ENCODE measurements around the gene TC2N.
A peak's percentile ranks its signal among the peaks of the same experiment; 100 is the strongest.
"Not testable (repeated sequence)": the region's sequence is repeated elsewhere in the genome, so short reads cannot be mapped to it uniquely, and the experiment has no call there.

The TC2N gene

GRCh38 chr14:91835197-91835919 is 32.0 kb downstream of the TC2N start:
- Histone ChIP-seq H3K9ac (ENCODE audit: low read length in 2 of 2) (peak overlapping the region in 1 of 2 donors; percentile 55), H3K36me3 (ENCODE audit: control insufficient read depth in 2 of 2, insufficient read depth in 2 of 2, low read length in 2 of 2) (no peaks in the 10 kb centered on the region), H3K27me3 (ENCODE audit: control insufficient read depth in 1 of 2, insufficient read depth in 2 of 2, low read length in 2 of 2) (peaks cover 7 to 28% of the 10 kb centered on the region in 2 donors), H3K4me1 (ENCODE audit: control insufficient read depth, insufficient read depth, low read length) (peaks cover 7% of the 10 kb centered on the region), H3K4me3 (ENCODE audit: low read length in 2 of 2) (peak overlapping the region in 1 of 2 donors; percentile 71), H3K27ac (ENCODE audit: low read length) (no peak overlapping the region), H3K9me3 (ENCODE audit: control insufficient read depth in 2 of 2, low read length in 2 of 2) (peaks cover 0 to 2% of the 10 kb centered on the region in 2 donors)

GRCh38 chr14:91834571-91834970 is 32.8 kb downstream of the TC2N start:
- Histone ChIP-seq H3K4me3 (ENCODE audit: low read length in 2 of 2) (no peak overlapping the region), H3K36me3 (ENCODE audit: control insufficient read depth in 2 of 2, insufficient read depth in 2 of 2, low read length in 2 of 2) (no peaks in the 10 kb centered on the region), H3K4me1 (ENCODE audit: control insufficient read depth, insufficient read depth, low read length) (peaks cover 7% of the 10 kb centered on the region), H3K9me3 (ENCODE audit: control insufficient read depth in 2 of 2, low read length in 2 of 2) (no peaks in the 10 kb centered on the region), H3K9ac (ENCODE audit: low read length in 2 of 2) (no peak overlapping the region), H3K27ac (ENCODE audit: low read length) (no peak overlapping the region), H3K27me3 (ENCODE audit: control insufficient read depth in 1 of 2, insufficient read depth in 2 of 2, low read length in 2 of 2) (peaks cover 4 to 25% of the 10 kb centered on the region in 2 donors)

- H3K9me3 ChIP-seq (ENCODE audit: control insufficient read depth in 2 of 2, low read length in 2 of 2): no peaks in the 10 kb centered on the region
- peaks cover 0 to 9% of the 10 kb centered on the region in 2 donors for H3K27me3 ChIP-seq (ENCODE audit: control insufficient read depth in 1 of 2, insufficient read depth in 2 of 2, low read length in 2 of 2)
- H3K36me3 ChIP-seq (ENCODE audit: control insufficient read depth in 2 of 2, insufficient read depth in 2 of 2, low read length in 2 of 2): no peaks in the 10 kb centered on the region
- peaks cover 3% of the 10 kb centered on the region for H3K4me1 ChIP-seq (ENCODE audit: control insufficient read depth, insufficient read depth, low read length)
- H3K9ac ChIP-seq (ENCODE audit: low read length in 2 of 2): no peak overlapping the region
- H3K4me3 ChIP-seq (ENCODE audit: low read length in 2 of 2): no peak overlapping the region
- H3K27ac ChIP-seq (ENCODE audit: low read length): no peak overlapping the region
Measured at GRCh38 chr14:91831337-91831736, 36.0 kb downstream of the TC2N start.

GRCh38 chr14:91830777-91831176 is 36.6 kb downstream of the TC2N start:
- no peaks in the 10 kb centered on the region for H3K4me1 ChIP-seq (ENCODE audit: control insufficient read depth, insufficient read depth, low read length)

GRCh38 chr14:91829511-91829910 is 37.8 kb downstream of the TC2N start:
- Histone ChIP-seq H3K9me3 (ENCODE audit: control insufficient read depth in 2 of 2, low read length in 2 of 2) (no peaks in the 10 kb centered on the region), H3K4me1 (ENCODE audit: control insufficient read depth, insufficient read depth, low read length) (no peaks in the 10 kb centered on the region), H3K4me3 (ENCODE audit: low read length in 2 of 2) (no peak overlapping the region), H3K27ac (ENCODE audit: low read length) (no peak overlapping the region), H3K36me3 (ENCODE audit: control insufficient read depth in 2 of 2, insufficient read depth in 2 of 2, low read length in 2 of 2) (no peaks in the 10 kb centered on the region), H3K27me3 (ENCODE audit: control insufficient read depth in 1 of 2, insufficient read depth in 2 of 2, low read length in 2 of 2) (no peaks in the 10 kb centered on the region), H3K9ac (ENCODE audit: low read length in 2 of 2) (no peak overlapping the region)

More at GRCh38 chr14:91830777-91831176, 36.6 kb downstream of the TC2N start:
- Histone ChIP-seq H3K27me3 (ENCODE audit: control insufficient read depth in 1 of 2, insufficient read depth in 2 of 2, low read length in 2 of 2) (peaks cover 0 to 3% of the 10 kb centered on the region in 2 donors), H3K9ac (ENCODE audit: low read length in 2 of 2) (no peak overlapping the region), H3K4me3 (ENCODE audit: low read length in 2 of 2) (no peak overlapping the region), H3K27ac (ENCODE audit: low read length) (no peak overlapping the region), H3K36me3 (ENCODE audit: control insufficient read depth in 2 of 2, insufficient read depth in 2 of 2, low read length in 2 of 2) (no peaks in the 10 kb centered on the region), H3K9me3 (ENCODE audit: control insufficient read depth in 2 of 2, low read length in 2 of 2) (no peaks in the 10 kb centered on the region)

GRCh38 chr14:91827746-91828145 is 39.6 kb downstream of the TC2N start:
- no peak overlapping the region for H3K4me3 ChIP-seq (ENCODE audit: low read length in 2 of 2)
- H3K4me1 ChIP-seq (ENCODE audit: control insufficient read depth, insufficient read depth, low read length): no peaks in the 10 kb centered on the region
- H3K9ac ChIP-seq (ENCODE audit: low read length in 2 of 2): no peak overlapping the region
- no peak overlapping the region for H3K27ac ChIP-seq (ENCODE audit: low read length)
- no peaks in the 10 kb centered on the region for H3K9me3 ChIP-seq (ENCODE audit: control insufficient read depth in 2 of 2, low read length in 2 of 2)
- no peaks in the 10 kb centered on the region for H3K36me3 ChIP-seq (ENCODE audit: control insufficient read depth in 2 of 2, insufficient read depth in 2 of 2, low read length in 2 of 2)
- no peaks in the 10 kb centered on the region for H3K27me3 ChIP-seq (ENCODE audit: control insufficient read depth in 1 of 2, insufficient read depth in 2 of 2, low read length in 2 of 2)

- Histone ChIP-seq H3K9ac (ENCODE audit: low read length in 2 of 2) (no peak overlapping the region), H3K27me3 (ENCODE audit: control insufficient read depth in 1 of 2, insufficient read depth in 2 of 2, low read length in 2 of 2) (no peaks in the 10 kb centered on the region), H3K9me3 (ENCODE audit: control insufficient read depth in 2 of 2, low read length in 2 of 2) (peaks cover 0 to 3% of the 10 kb centered on the region in 2 donors), H3K36me3 (ENCODE audit: control insufficient read depth in 2 of 2, insufficient read depth in 2 of 2, low read length in 2 of 2) (no peaks in the 10 kb centered on the region), H3K4me3 (ENCODE audit: low read length in 2 of 2) (no peak overlapping the region), H3K4me1 (ENCODE audit: control insufficient read depth, insufficient read depth, low read length) (no peaks in the 10 kb centered on the region), H3K27ac (ENCODE audit: low read length) (no peak overlapping the region)
Measured at GRCh38 chr14:91817566-91818325, 49.6 kb downstream of the TC2N start.

GRCh38 chr14:91814317-91814716 is 53.0 kb downstream of the TC2N start:
- Histone ChIP-seq H3K27me3 (ENCODE audit: control insufficient read depth in 1 of 2, insufficient read depth in 2 of 2, low read length in 2 of 2) (no peaks in the 10 kb centered on the region), H3K36me3 (ENCODE audit: control insufficient read depth in 2 of 2, insufficient read depth in 2 of 2, low read length in 2 of 2) (no peaks in the 10 kb centered on the region), H3K9ac (ENCODE audit: low read length in 2 of 2) (no peak overlapping the region), H3K27ac (ENCODE audit: low read length) (no peak overlapping the region), H3K4me3 (ENCODE audit: low read length in 2 of 2) (no peak overlapping the region), H3K9me3 (ENCODE audit: control insufficient read depth in 2 of 2, low read length in 2 of 2) (peaks cover 0 to 10% of the 10 kb centered on the region in 2 donors), H3K4me1 (ENCODE audit: control insufficient read depth, insufficient read depth, low read length) (no peaks in the 10 kb centered on the region)

- H3K36me3 ChIP-seq (ENCODE audit: control insufficient read depth in 2 of 2, insufficient read depth in 2 of 2, low read length in 2 of 2): no peaks in the 10 kb centered on the region
- H3K9ac ChIP-seq (ENCODE audit: low read length in 2 of 2): no peak overlapping the region
- no peaks in the 10 kb centered on the region for H3K27me3 ChIP-seq (ENCODE audit: control insufficient read depth in 1 of 2, insufficient read depth in 2 of 2, low read length in 2 of 2)
- H3K9me3 ChIP-seq (ENCODE audit: control insufficient read depth in 2 of 2, low read length in 2 of 2): peaks cover 4 to 14% of the 10 kb centered on the region in 2 donors
- H3K4me1 ChIP-seq (ENCODE audit: control insufficient read depth, insufficient read depth, low read length): no peaks in the 10 kb centered on the region
- no peak overlapping the region for H3K27ac ChIP-seq (ENCODE audit: low read length)
- H3K4me3 ChIP-seq (ENCODE audit: low read length in 2 of 2): no peak overlapping the region
Measured at GRCh38 chr14:91810699-91811098, 56.6 kb downstream of the TC2N start.

GRCh38 chr14:91806716-91807115 is 60.6 kb downstream of the TC2N start:
- peaks cover 4 to 14% of the 10 kb centered on the region in 2 donors for H3K9me3 ChIP-seq (ENCODE audit: control insufficient read depth in 2 of 2, low read length in 2 of 2)
- no peak overlapping the region for H3K4me3 ChIP-seq (ENCODE audit: low read length in 2 of 2)
- H3K27ac ChIP-seq (ENCODE audit: low read length): no peak overlapping the region
- H3K4me1 ChIP-seq (ENCODE audit: control insufficient read depth, insufficient read depth, low read length): no peaks in the 10 kb centered on the region
- H3K9ac ChIP-seq (ENCODE audit: low read length in 2 of 2): no peak overlapping the region
- no peaks in the 10 kb centered on the region for H3K36me3 ChIP-seq (ENCODE audit: control insufficient read depth in 2 of 2, insufficient read depth in 2 of 2, low read length in 2 of 2)
- no peaks in the 10 kb centered on the region for H3K27me3 ChIP-seq (ENCODE audit: control insufficient read depth in 1 of 2, insufficient read depth in 2 of 2, low read length in 2 of 2)

GRCh38 chr14:91806094-91806493 is 61.2 kb downstream of the TC2N start:
- not testable (repeated sequence) for H3K4me1 ChIP-seq (ENCODE audit: control insufficient read depth, insufficient read depth, low read length); H3K27me3 ChIP-seq (ENCODE audit: control insufficient read depth in 1 of 2, insufficient read depth in 2 of 2, low read length in 2 of 2); H3K36me3 ChIP-seq (ENCODE audit: control insufficient read depth in 2 of 2, insufficient read depth in 2 of 2, low read length in 2 of 2); H3K9ac ChIP-seq (ENCODE audit: low read length in 2 of 2); H3K27ac ChIP-seq (ENCODE audit: low read length); H3K4me3 ChIP-seq (ENCODE audit: low read length in 2 of 2)
- H3K9me3 ChIP-seq (ENCODE audit: control insufficient read depth in 2 of 2, low read length in 2 of 2): peaks cover 4 to 14% of the 10 kb centered on the region in 2 donors

Data from stomach smooth muscle (tissue), 2 donors.